Measurements from ENCODE around the gene POU2F3.

DNA sequence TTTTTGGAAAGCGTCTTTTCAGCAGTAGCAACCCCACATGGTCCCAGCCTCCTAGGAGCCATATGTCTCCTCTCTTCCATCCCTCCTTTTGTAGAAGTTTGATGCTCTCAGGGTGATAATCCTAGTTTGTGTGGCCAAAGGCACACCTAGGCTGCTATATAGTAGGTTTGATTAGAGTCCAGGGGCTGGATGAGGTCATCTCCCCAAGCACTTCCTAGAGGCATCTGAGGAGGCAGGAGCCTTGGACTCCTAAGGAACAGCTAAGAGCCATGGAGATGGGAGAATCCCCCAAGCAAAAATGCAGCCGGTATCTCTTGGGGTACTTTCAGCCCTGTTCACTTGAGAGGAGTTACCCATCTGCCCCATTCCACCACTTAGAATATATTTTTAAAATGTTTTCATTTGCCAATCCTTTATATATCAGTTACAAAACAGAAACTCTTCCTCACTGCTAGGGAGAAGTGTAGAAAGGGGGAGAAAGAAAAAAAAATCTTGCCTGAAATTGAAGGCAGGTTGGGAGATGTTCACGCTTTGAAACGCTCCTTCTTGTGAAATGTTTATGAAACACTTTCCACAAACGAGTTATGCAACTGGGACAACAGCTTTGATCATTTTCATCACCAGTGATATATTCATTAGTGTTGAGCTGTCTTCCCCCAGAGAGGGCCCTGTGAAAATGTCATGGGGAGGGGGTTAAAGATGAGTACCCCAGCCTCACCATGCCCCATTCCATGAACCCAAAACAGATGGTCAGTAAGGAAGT lies 53.3 kb downstream of the POU2F3 start:
- TF ChIP-seq, protein P1, sequence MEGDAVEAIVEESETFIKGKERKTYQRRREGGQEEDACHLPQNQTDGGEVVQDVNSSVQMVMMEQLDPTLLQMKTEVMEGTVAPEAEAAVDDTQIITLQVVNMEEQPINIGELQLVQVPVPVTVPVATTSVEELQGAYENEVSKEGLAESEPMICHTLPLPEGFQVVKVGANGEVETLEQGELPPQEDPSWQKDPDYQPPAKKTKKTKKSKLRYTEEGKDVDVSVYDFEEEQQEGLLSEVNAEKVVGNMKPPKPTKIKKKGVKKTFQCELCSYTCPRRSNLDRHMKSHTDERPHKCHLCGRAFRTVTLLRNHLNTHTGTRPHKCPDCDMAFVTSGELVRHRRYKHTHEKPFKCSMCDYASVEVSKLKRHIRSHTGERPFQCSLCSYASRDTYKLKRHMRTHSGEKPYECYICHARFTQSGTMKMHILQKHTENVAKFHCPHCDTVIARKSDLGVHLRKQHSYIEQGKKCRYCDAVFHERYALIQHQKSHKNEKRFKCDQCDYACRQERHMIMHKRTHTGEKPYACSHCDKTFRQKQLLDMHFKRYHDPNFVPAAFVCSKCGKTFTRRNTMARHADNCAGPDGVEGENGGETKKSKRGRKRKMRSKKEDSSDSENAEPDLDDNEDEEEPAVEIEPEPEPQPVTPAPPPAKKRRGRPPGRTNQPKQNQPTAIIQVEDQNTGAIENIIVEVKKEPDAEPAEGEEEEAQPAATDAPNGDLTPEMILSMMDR (IDR thresholded peaks at IDR 0.05), result no peak
- no peak for TF ChIP-seq POLR2A (IDR thresholded peaks at IDR 0.05; ENCODE audit: low read depth)
- no peak for TF ChIP-seq EP300 (IDR thresholded peaks at IDR 0.05)
- TF ChIP-seq POLR2AphosphoS5 (IDR thresholded peaks at IDR 0.05), result no peak

Data from esophagus muscularis mucosa (tissue), 4 donors.